ENCODE results near the gene DMD. TPM values are rescaled to one million over a fixed set of nuclear protein-coding genes. Genes with fewer than 3 reads are reported as not detected.

The DMD gene
- total and polyA plus RNA-seq, 2 donors (not counting 1 experiment from before 2014, with no cell fraction given), result 5.1 to 7.2 TPM

DNA sequence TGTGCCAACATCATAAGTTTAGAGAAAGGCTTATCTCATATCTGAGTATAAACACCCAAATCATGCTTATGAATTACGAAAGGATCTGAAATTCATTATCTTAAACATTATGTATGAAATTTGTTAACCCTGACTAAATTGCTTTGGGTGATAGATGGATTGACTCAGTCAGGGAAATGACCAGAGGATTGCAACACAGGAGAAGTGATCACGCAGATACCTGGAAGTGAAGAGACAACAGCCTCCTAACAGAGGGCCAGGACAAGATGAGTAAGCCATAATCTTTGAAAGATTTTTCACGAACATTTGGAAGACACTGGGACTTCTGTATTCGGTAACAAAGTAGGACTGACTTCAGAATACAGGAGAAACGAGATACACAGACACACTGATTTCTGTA, 363.4 kb downstream of the DMD start:
- no peak for DNase-seq (ENCODE audit: low read depth in 2 of 2)
- Histone ChIP-seq H3K36me3 (ENCODE audit: control insufficient read depth, insufficient read depth, low read length) (no peaks in the 10 kb centered on the region), H3K27ac (ENCODE audit: insufficient read depth, low read length) (no peak overlapping the region), H3K4me3 (replicated peaks in 1 of 4; ENCODE audit: control extremely low read depth in 1 of 4, insufficient read depth in 1 of 4, low read depth in 3 of 4, low read length in 4 of 4) (no peak overlapping the region), H3K4me2 (ENCODE audit: extremely low read depth, insufficient read depth, low read length) (no peak overlapping the region), H4K20me1 (ENCODE audit: control insufficient read depth, extremely low read depth, insufficient read depth, low read length) (no peaks in the 10 kb centered on the region), H3K27me3 (ENCODE audit: control insufficient read depth, insufficient read depth, low read length) (no peaks in the 10 kb centered on the region), H2AFZ (ENCODE audit: low read length) (no peak overlapping the region), H3K4me1 (ENCODE audit: control insufficient read depth, extremely low read depth, insufficient read depth, low read length) (no peaks in the 10 kb centered on the region), H3K9me3 (ENCODE audit: control insufficient read depth, insufficient read depth, low read depth, low read length) (no peaks in the 10 kb centered on the region), H3K79me2 (ENCODE audit: control insufficient read depth, insufficient read depth, low read length) (no peaks in the 10 kb centered on the region), H3K9ac (ENCODE audit: insufficient read depth, low read length) (no peak overlapping the region)
- TF ChIP-seq EZH2 (IDR thresholded peaks at IDR 0.05; ENCODE audit: low read length, missing control alignments), result no peak
- TF ChIP-seq, protein P1, sequence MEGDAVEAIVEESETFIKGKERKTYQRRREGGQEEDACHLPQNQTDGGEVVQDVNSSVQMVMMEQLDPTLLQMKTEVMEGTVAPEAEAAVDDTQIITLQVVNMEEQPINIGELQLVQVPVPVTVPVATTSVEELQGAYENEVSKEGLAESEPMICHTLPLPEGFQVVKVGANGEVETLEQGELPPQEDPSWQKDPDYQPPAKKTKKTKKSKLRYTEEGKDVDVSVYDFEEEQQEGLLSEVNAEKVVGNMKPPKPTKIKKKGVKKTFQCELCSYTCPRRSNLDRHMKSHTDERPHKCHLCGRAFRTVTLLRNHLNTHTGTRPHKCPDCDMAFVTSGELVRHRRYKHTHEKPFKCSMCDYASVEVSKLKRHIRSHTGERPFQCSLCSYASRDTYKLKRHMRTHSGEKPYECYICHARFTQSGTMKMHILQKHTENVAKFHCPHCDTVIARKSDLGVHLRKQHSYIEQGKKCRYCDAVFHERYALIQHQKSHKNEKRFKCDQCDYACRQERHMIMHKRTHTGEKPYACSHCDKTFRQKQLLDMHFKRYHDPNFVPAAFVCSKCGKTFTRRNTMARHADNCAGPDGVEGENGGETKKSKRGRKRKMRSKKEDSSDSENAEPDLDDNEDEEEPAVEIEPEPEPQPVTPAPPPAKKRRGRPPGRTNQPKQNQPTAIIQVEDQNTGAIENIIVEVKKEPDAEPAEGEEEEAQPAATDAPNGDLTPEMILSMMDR (conservative IDR thresholded peaks at IDR 0.05 in 1 of 2, IDR thresholded peaks at IDR 0.05 in 1 of 2; ENCODE audit: low read depth in 1 of 2, low read length in 2 of 2), result no peak

GRCh38 chrX:32842053-32842452, 369.3 kb downstream of the DMD start:
- Histone ChIP-seq H4K20me1 (ENCODE audit: control insufficient read depth, extremely low read depth, insufficient read depth, low read length) (no peaks in the 10 kb centered on the region), H3K4me2 (ENCODE audit: extremely low read depth, insufficient read depth, low read length) (no peak overlapping the region), H3K27ac (ENCODE audit: insufficient read depth, low read length) (no peak overlapping the region), H3K4me3 (replicated peaks in 1 of 4; ENCODE audit: control extremely low read depth in 1 of 4, insufficient read depth in 1 of 4, low read depth in 3 of 4, low read length in 4 of 4) (no peak overlapping the region), H3K9me3 (ENCODE audit: control insufficient read depth, insufficient read depth, low read depth, low read length) (no peaks in the 10 kb centered on the region), H3K79me2 (ENCODE audit: control insufficient read depth, insufficient read depth, low read length) (no peaks in the 10 kb centered on the region), H2AFZ (ENCODE audit: low read length) (no peak overlapping the region), H3K4me1 (ENCODE audit: control insufficient read depth, extremely low read depth, insufficient read depth, low read length) (no peaks in the 10 kb centered on the region), H3K9ac (ENCODE audit: insufficient read depth, low read length) (no peak overlapping the region), H3K36me3 (ENCODE audit: control insufficient read depth, insufficient read depth, low read length) (no peaks in the 10 kb centered on the region), H3K27me3 (ENCODE audit: control insufficient read depth, insufficient read depth, low read length) (no peaks in the 10 kb centered on the region)
- DNase-seq (ENCODE audit: low read depth in 2 of 2), result no peak
- no peak for TF ChIP-seq EZH2 (IDR thresholded peaks at IDR 0.05; ENCODE audit: low read length, missing control alignments)
- TF ChIP-seq, protein P1 (conservative IDR thresholded peaks at IDR 0.05 in 1 of 2, IDR thresholded peaks at IDR 0.05 in 1 of 2; ENCODE audit: low read depth in 1 of 2, low read length in 2 of 2), result no peak

DNA sequence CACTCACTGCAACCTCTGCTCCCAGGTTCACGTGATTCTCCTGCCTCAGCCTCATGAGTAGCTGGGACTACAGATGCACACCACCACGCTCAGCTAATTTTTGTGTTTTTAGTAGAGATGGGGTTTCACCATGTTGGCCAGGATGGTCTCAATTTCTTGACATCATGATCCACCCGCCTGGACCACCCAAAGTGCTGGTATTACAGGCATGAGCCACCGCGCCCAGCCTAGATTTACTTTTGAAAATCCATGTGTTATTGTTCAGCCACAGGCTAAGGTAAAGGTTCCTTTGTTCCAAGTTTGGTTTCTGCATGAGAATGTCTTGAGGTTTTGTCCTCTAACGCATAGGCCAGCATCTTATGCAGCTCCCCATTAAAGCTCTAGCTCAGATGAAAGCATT, 371.6 kb downstream of the DMD start:
- no peak for DNase-seq (ENCODE audit: low read depth in 2 of 2)
- no peak overlapping the region for H2AFZ ChIP-seq (ENCODE audit: low read length)
- H4K20me1 ChIP-seq (ENCODE audit: control insufficient read depth, extremely low read depth, insufficient read depth, low read length), result no peaks in the 10 kb centered on the region
- no peak overlapping the region for H3K4me3 ChIP-seq (replicated peaks in 1 of 4; ENCODE audit: control extremely low read depth in 1 of 4, insufficient read depth in 1 of 4, low read depth in 3 of 4, low read length in 4 of 4)
- no peak overlapping the region for H3K27ac ChIP-seq (ENCODE audit: insufficient read depth, low read length)
- TF ChIP-seq, protein P1 (conservative IDR thresholded peaks at IDR 0.05 in 1 of 2, IDR thresholded peaks at IDR 0.05 in 1 of 2; ENCODE audit: low read depth in 1 of 2, low read length in 2 of 2), result no peak
- TF ChIP-seq EZH2 (IDR thresholded peaks at IDR 0.05; ENCODE audit: low read length, missing control alignments), result no peak
- no peaks in the 10 kb centered on the region for H3K9me3 ChIP-seq (ENCODE audit: control insufficient read depth, insufficient read depth, low read depth, low read length)
- H3K4me2 ChIP-seq (ENCODE audit: extremely low read depth, insufficient read depth, low read length), result no peak overlapping the region
- H3K4me1 ChIP-seq (ENCODE audit: control insufficient read depth, extremely low read depth, insufficient read depth, low read length), result no peaks in the 10 kb centered on the region
- H3K79me2 ChIP-seq (ENCODE audit: control insufficient read depth, insufficient read depth, low read length), result no peaks in the 10 kb centered on the region
- no peak overlapping the region for H3K9ac ChIP-seq (ENCODE audit: insufficient read depth, low read length)
- no peaks in the 10 kb centered on the region for H3K36me3 ChIP-seq (ENCODE audit: control insufficient read depth, insufficient read depth, low read length)
- H3K27me3 ChIP-seq (ENCODE audit: control insufficient read depth, insufficient read depth, low read length), result no peaks in the 10 kb centered on the region
